ENCODE measurements around the gene TMF1.
A peak's percentile ranks its signal among the peaks of the same experiment; 100 is the strongest.

TMF1 gene

DNA sequence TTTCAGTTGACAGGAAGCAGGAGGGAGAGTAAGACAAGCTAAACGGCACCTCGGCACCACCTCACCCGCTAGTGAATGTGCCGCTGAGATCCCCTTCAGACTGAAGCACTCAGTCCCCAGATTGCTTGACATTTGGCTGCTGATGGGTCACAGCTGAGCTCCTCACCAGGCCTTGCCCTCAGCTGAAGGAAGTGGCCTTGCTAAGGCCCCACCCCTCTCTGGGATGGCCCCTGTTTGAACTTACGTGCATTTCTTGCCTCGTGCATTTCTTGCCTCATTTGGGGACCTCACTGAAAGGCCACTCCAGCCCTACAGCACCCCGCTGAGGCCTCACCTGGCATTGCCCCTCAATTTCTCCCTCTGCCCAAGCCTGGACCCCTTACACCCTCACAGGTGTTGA is 78.5 kb downstream of the TMF1 start:
- Mint-ChIP-seq H3K4me1 (no peaks in the 10 kb centered on the region), H3K27ac (no peak overlapping the region), H3K9me3 (no peaks in the 10 kb centered on the region), H3K27me3 (ENCODE audit: low read depth) (no peaks in the 10 kb centered on the region), H3K36me3 (ENCODE audit: low read depth) (peaks cover 8% of the 10 kb centered on the region), H3K4me3 (no peak overlapping the region)
- TF ChIP-seq, protein P1, sequence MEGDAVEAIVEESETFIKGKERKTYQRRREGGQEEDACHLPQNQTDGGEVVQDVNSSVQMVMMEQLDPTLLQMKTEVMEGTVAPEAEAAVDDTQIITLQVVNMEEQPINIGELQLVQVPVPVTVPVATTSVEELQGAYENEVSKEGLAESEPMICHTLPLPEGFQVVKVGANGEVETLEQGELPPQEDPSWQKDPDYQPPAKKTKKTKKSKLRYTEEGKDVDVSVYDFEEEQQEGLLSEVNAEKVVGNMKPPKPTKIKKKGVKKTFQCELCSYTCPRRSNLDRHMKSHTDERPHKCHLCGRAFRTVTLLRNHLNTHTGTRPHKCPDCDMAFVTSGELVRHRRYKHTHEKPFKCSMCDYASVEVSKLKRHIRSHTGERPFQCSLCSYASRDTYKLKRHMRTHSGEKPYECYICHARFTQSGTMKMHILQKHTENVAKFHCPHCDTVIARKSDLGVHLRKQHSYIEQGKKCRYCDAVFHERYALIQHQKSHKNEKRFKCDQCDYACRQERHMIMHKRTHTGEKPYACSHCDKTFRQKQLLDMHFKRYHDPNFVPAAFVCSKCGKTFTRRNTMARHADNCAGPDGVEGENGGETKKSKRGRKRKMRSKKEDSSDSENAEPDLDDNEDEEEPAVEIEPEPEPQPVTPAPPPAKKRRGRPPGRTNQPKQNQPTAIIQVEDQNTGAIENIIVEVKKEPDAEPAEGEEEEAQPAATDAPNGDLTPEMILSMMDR (IDR thresholded peaks at IDR 0.05; ENCODE audit: unreplicated experiment in 3 of 3) = no peak

DNA sequence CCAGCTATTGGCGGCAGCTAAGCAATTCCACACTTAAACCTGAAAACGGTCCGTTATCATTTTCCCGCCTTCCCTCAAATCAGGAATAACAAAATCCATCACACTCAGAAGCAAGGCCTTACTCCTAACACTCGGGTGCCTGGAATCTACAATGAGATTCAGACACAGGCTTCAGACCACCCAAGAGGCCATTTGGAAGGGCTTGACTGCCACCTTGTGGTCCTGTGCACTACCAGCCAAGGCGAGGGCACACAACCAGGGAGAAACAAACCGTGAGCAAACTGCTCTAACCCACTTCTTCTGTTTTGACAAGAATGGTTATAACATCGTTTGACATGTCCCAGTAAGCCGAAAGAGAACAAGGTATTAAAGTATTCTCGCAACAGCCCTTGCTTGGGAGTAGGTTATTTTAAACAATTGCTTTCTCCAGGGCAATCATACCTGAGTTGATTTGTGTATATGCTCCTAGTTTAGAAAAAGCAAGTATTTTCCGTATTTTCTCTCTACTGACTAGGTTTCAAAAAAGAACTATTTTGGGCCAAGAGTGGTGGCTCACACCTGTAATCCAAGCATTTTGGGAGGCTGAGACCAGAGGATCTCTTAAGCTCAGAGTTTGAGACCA is 79.7 kb downstream of the TMF1 start:
- Mint-ChIP-seq H3K27ac (no peak overlapping the region), H3K9me3 (no peaks in the 10 kb centered on the region), H3K27me3 (ENCODE audit: low read depth) (no peaks in the 10 kb centered on the region), H3K4me3 (no peak overlapping the region), H3K4me1 (no peaks in the 10 kb centered on the region), H3K36me3 (ENCODE audit: low read depth) (peaks cover 6% of the 10 kb centered on the region)
- TF ChIP-seq, protein P1 (IDR thresholded peaks at IDR 0.05; ENCODE audit: unreplicated experiment in 3 of 3) = peak; percentile 76 to 87 (median 80)
